Measurements from ENCODE around the gene ADAMTS12.

GRCh38 chr5:33659526-33660169 is 232.1 kb downstream of the ADAMTS12 start:
- TF ChIP-seq CTCF (conservative IDR thresholded peaks at IDR 0.05 in 1 of 2, IDR thresholded peaks at IDR 0.05 in 1 of 2; ENCODE audit: low read depth in 1 of 2, low read length in 2 of 2): no peak
- TF ChIP-seq EZH2 (IDR thresholded peaks at IDR 0.05; ENCODE audit: low read length, missing control alignments): no peak
